HG02973 (cell line): ENCODE data around the gene PCDH10.
"Not testable (repeated sequence)": the region's sequence is repeated elsewhere in the genome, so short reads cannot be mapped to it uniquely, and the experiment has no call there.

ENCODE experiments used
- ATAC-seq: cut with Tn5 transposase; IDR thresholded peaks from one replicate; pipeline ENCODE4 v1.9.1; 2021; ENCODE audit warnings: moderate library complexity; ENCODE audit not compliant: unreplicated experiment

PCDH10 gene

DNA sequence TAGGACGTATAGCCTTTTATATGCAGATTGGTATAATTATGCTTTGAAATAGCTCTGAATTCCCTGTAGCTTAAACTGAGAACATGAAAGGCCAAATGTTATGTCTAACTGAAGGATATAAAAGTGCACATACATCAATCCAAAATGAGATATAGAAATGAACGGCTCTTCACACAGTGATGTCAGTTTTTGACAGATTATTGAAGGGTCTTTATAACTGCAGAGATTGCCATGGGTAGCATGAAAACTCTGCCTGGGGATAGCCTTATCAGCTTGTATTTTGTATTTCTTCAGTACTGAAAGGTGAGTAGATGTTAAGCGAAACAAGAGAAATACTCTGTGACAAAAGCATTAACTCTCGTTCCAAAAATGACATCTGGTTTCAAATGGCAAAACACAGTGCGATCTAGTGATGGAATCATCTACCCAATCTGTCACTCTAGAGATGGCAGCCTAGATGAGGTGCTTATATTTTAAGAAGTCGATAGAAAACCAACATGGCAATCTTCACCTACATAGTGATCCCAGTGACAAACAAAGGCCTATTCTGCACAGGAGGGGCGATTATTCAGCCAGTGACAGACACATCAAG, 59.7 kb downstream of the PCDH10 start:
- ATAC-seq, result no peak

DNA sequence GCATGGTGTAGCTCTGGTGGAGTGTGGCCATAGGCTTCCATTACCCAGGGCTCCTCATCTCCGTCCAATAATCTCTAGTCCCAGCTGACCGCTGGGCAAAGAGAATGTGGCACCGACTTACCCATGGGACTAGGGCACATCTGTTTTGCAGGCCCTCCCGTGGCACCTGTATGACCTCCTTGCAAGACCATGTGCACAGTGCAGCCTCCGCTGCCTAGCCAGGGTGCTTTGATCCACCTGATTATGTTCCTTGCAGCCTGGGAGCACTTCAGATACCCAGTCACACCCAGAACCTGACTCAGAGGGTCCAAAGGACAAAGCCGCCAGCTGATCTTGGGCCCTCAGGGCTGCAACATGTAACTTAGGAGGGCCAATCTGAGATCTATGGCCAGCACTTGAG, 84.8 kb downstream of the PCDH10 start:
- ATAC-seq, result no peak

DNA sequence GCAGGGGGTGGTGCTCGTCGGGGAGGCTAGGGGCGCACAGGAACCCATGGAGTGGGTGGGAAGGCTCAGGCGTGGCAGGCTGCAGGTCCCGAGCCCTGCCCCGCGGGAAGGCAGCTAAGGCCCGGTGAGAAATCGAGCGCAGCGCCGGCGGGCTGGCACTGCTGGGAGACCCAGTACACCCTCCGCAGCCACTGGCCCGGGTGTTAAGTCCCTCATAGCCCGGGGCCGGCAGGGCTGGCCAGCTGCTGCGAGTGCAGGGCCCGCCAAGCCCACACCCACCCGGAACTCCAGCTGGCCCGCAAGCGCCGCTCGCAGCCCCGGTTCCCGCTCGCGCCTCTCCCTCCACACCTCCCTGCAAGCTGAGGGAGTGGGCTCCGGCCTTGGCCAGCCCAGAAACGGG, 91.4 kb downstream of the PCDH10 start:
- not testable (repeated sequence) for ATAC-seq
